K562 (cell line): Measurements from ENCODE around the gene MAN1B1. TPM values are rescaled to one million over a fixed set of nuclear protein-coding genes. Genes with fewer than 3 reads are reported as not detected.
A peak's percentile ranks its signal among the peaks of the same experiment; 100 is the strongest.

ENCODE experiments used
- BCOR ChIP-seq: fragments of 450-650 bp; IDR thresholded peaks from 2 replicates; pipeline ENCODE4 v1.6.1; 2016
- EGR1 ChIP-seq: fragments of 450-650 bp; conservative IDR thresholded peaks from 2 replicates; pipeline ENCODE4 v1.6.1; 2017; ENCODE audit warnings: mild to moderate bottlenecking
- ELF4 ChIP-seq: fragments of 450-650 bp; formaldehyde crosslinking; IDR thresholded peaks from 2 replicates; pipeline ENCODE4 v1.4.0; 2022; ENCODE audit warnings: missing genetic modification characterization
- GATA2 ChIP-seq: sonication (generic); formaldehyde crosslinking; IDR thresholded peaks from 2 replicates; pipeline ENCODE4 v1.4.0; 2020; ENCODE audit warnings: mild to moderate bottlenecking, missing genetic modification reagents
- MYC ChIP-seq, 2 experiments: fragments of 250-450 bp in 1 of 2; sonication (Bioruptor Pico) in 1 of 2; IDR thresholded peaks; 2 replicates each; pipeline versions ENCODE4 v1.5.1 to v1.6.1; 2012 to 2021; ENCODE audit warnings: low read depth in 2 of 2, borderline replicate concordance in 1 of 2, improper control_type of control experiment in 1 of 2, low read length in 1 of 2, mild to moderate bottlenecking in 1 of 2, moderate library complexity in 1 of 2
- RBM34 ChIP-seq: fragments of 200-400 bp; formaldehyde crosslinking; IDR thresholded peaks from 2 replicates; pipeline ENCODE4 v1.6.1; 2018; ENCODE audit warnings: low read length, borderline replicate concordance; ENCODE audit not compliant: insufficient read depth
- RNF2 ChIP-seq: sonication (generic); IDR thresholded peaks from 2 replicates; pipeline ENCODE4 v1.6.1; 2016
- SMARCA4 ChIP-seq: fragments of 450-650 bp; IDR thresholded peaks from 2 replicates; pipeline ENCODE4 v1.6.1; 2016
- TEAD1 ChIP-seq, 2 experiments: fragments of 450-650 bp in 1 of 2; sonication (generic) in 1 of 2; formaldehyde crosslinking; IDR thresholded peaks; 2 replicates each; pipeline versions ENCODE4 v1.4.0 to v1.8.0; 2020 to 2022; ENCODE audit warnings: mild to moderate bottlenecking in 2 of 2, missing genetic modification reagents in 1 of 2
- TRIM24 ChIP-seq, 2 experiments: fragments of 450-650 bp; IDR thresholded peaks; 2 replicates each; pipeline ENCODE4 v1.6.1; 2016
- XRCC5 ChIP-seq: fragments of 200-400 bp; formaldehyde crosslinking; IDR thresholded peaks from 2 replicates; pipeline ENCODE4 v1.6.1; 2017; ENCODE audit warnings: low read depth, mild to moderate bottlenecking, low read length
- ZNF75A ChIP-seq: fragments of 450-650 bp; formaldehyde crosslinking; IDR thresholded peaks from 2 replicates; pipeline ENCODE4 v1.4.0; 2020; ENCODE audit warnings: mild to moderate bottlenecking
- ZSCAN29 ChIP-seq: fragments of 450-650 bp; IDR thresholded peaks from 2 replicates; pipeline ENCODE4 v1.6.1; 2017
- polyA plus RNA-seq, 8 experiments: library from polyadenylated mRNA; depleted of rRNA in 4 of 8; stranded (reverse) in 5 of 8; unstranded in 3 of 8; fragments of >200 nt; fragmentation: Nextera tagmentation in 2 of 8; fragmentation: Illumina TruSeq in 1 of 8; extraction: Ambion mirVana in 2 of 8; extraction: Trizol in 1 of 8; gene quantifications; 2 replicates each; pipeline versions ENCODE4 v1.2.1 to v1.2.3, GENCODE V29; 2011 to 2014; ENCODE audit warnings: inconsistent platforms in 1 of 8, missing spikeins in 1 of 8
- total RNA-seq, 7 experiments: library from RNA; depleted of rRNA in 6 of 7; stranded (reverse); fragments of >200 nt in 6 of 7; fragmentation: Illumina TruSeq in 2 of 7; extraction: Trizol in 2 of 7; gene quantifications; 2 replicates each; pipeline versions ENCODE4 v1.2.1 to v1.2.3, GENCODE V29; 2011 to 2021; ENCODE audit warnings: low replicate concordance in 1 of 7
- TF ChIP-seq, protein P1 (sequence below): conservative IDR thresholded peaks from 2 replicates; pipeline ENCODE4 v1.6.1; 2011; ENCODE audit warnings: low read depth, mild to moderate bottlenecking, low read length; ENCODE audit not compliant: control insufficient read depth
- TF ChIP-seq, protein P2 (sequence below): fragments of 450-650 bp; IDR thresholded peaks from 2 replicates; pipeline ENCODE4 v1.6.1; 2016
- TF ChIP-seq, protein P3 (sequence below): fragments of 250-450 bp; sonication (Bioruptor Pico); IDR thresholded peaks from 2 replicates; pipeline ENCODE4 v1.8.0; 2021; ENCODE audit warnings: moderate library complexity, mild to moderate bottlenecking, inconsistent platforms
- TF ChIP-seq, protein P4 (sequence below): fragments of 250-450 bp; sonication (Bioruptor Pico); IDR thresholded peaks from 2 replicates; pipeline ENCODE4 v1.4.0; 2020; ENCODE audit warnings: mild to moderate bottlenecking, moderate library complexity, borderline replicate concordance
- TF ChIP-seq, protein P5 (sequence below): sonication (generic); formaldehyde crosslinking; IDR thresholded peaks from 2 replicates; pipeline ENCODE4 v1.8.0; 2022; ENCODE audit warnings: missing genetic modification reagents, mild to moderate bottlenecking, moderate library complexity, borderline replicate concordance

The MAN1B1 gene
- total and polyA plus RNA-seq, 9 of the 15 experiments (the other 6 are each of a cell fraction or from before 2014, with no cell fraction given): 0.55 to 36.6 (median 27.3) TPM

DNA sequence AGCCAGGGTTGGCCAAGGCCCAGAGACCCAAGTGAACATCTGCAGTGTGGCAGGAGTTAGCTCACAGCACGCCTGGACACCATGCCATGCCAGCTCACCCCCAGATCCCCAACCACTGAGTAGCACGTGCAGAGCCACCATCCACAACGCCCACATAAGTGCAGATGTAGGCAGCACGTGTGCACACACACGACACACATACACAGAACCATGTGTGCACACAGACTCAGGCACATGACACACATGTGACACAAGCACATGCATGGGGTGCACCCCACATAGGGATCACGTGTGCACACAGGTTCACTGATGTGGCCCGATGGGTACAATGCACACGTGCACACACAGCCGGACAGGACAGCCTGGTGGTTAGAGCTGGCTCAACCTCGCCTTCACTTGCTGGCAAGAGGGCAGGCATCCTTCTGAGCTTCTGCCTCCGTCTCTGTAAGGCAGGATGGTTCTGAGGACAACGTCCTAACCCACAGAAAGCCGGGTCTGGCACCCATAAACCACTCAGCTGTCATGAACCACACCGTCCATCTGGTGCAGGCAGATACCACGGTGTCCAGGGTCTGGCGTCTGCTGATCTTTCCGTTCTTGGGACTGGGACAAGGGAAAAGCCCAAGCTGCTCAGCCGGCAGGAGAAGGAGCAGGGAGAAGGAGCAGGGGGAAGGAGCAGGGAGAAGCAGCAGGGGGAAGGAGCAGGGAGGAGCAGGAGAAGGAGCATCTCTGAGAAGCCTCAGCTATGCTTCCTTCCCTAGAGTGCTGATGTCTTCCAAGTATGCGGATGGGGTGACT is 71.0 kb downstream of the MAN1B1 start (continued):
- TF ChIP-seq ZNF75A (CRISPR knock-in tag): no peak
- no peak for TF ChIP-seq RNF2
- TF ChIP-seq, protein P1, sequence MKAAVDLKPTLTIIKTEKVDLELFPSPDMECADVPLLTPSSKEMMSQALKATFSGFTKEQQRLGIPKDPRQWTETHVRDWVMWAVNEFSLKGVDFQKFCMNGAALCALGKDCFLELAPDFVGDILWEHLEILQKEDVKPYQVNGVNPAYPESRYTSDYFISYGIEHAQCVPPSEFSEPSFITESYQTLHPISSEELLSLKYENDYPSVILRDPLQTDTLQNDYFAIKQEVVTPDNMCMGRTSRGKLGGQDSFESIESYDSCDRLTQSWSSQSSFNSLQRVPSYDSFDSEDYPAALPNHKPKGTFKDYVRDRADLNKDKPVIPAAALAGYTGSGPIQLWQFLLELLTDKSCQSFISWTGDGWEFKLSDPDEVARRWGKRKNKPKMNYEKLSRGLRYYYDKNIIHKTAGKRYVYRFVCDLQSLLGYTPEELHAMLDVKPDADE: 0 out of 2 replicates have a peak, but pooled peaks have one; percentile 26
- TF ChIP-seq, protein P2, sequence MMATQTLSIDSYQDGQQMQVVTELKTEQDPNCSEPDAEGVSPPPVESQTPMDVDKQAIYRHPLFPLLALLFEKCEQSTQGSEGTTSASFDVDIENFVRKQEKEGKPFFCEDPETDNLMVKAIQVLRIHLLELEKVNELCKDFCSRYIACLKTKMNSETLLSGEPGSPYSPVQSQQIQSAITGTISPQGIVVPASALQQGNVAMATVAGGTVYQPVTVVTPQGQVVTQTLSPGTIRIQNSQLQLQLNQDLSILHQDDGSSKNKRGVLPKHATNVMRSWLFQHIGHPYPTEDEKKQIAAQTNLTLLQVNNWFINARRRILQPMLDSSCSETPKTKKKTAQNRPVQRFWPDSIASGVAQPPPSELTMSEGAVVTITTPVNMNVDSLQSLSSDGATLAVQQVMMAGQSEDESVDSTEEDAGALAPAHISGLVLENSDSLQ: peak; percentile 44; the same call in 1 of the 2 replicates
- no peak for TF ChIP-seq RBM34
- no peak for TF ChIP-seq MYC (IDR thresholded peaks at IDR 0.05; ENCODE audit: low read depth, low read length)
- no peak for TF ChIP-seq MYC (CRISPR knock-in tag; IDR thresholded peaks at IDR 0.05; ENCODE audit: borderline replicate concordance, low read depth)
- TF ChIP-seq ZSCAN29: no peak
- TF ChIP-seq GATA2 (CRISPR knock-in tag): peak; percentile 46; the same call in 1 of the 2 replicates
- 0 out of 2 replicates have a peak, but pooled peaks have one; percentile 33 for TF ChIP-seq SMARCA4
- TF ChIP-seq, protein P3, sequence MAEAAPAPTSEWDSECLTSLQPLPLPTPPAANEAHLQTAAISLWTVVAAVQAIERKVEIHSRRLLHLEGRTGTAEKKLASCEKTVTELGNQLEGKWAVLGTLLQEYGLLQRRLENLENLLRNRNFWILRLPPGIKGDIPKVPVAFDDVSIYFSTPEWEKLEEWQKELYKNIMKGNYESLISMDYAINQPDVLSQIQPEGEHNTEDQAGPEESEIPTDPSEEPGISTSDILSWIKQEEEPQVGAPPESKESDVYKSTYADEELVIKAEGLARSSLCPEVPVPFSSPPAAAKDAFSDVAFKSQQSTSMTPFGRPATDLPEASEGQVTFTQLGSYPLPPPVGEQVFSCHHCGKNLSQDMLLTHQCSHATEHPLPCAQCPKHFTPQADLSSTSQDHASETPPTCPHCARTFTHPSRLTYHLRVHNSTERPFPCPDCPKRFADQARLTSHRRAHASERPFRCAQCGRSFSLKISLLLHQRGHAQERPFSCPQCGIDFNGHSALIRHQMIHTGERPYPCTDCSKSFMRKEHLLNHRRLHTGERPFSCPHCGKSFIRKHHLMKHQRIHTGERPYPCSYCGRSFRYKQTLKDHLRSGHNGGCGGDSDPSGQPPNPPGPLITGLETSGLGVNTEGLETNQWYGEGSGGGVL: no peak
- TF ChIP-seq EGR1: peak; percentile 34; the same call in 1 of the 2 replicates
- TF ChIP-seq BCOR: peak; percentile 44; the same call in 1 of the 2 replicates
- TF ChIP-seq XRCC5: no peak
- no peak for TF ChIP-seq TRIM24 (IDR thresholded peaks at IDR 0.05)
- TF ChIP-seq ELF4 (CRISPR knock-in tag): no peak
- no peak for TF ChIP-seq TEAD1 (CRISPR knock-in tag; IDR thresholded peaks at IDR 0.05)
- TF ChIP-seq, protein P4, sequence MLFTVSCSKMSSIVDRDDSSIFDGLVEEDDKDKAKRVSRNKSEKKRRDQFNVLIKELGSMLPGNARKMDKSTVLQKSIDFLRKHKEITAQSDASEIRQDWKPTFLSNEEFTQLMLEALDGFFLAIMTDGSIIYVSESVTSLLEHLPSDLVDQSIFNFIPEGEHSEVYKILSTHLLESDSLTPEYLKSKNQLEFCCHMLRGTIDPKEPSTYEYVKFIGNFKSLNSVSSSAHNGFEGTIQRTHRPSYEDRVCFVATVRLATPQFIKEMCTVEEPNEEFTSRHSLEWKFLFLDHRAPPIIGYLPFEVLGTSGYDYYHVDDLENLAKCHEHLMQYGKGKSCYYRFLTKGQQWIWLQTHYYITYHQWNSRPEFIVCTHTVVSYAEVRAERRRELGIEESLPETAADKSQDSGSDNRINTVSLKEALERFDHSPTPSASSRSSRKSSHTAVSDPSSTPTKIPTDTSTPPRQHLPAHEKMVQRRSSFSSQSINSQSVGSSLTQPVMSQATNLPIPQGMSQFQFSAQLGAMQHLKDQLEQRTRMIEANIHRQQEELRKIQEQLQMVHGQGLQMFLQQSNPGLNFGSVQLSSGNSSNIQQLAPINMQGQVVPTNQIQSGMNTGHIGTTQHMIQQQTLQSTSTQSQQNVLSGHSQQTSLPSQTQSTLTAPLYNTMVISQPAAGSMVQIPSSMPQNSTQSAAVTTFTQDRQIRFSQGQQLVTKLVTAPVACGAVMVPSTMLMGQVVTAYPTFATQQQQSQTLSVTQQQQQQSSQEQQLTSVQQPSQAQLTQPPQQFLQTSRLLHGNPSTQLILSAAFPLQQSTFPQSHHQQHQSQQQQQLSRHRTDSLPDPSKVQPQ (CRISPR knock-in tag): no peak
- TF ChIP-seq, protein P5, sequence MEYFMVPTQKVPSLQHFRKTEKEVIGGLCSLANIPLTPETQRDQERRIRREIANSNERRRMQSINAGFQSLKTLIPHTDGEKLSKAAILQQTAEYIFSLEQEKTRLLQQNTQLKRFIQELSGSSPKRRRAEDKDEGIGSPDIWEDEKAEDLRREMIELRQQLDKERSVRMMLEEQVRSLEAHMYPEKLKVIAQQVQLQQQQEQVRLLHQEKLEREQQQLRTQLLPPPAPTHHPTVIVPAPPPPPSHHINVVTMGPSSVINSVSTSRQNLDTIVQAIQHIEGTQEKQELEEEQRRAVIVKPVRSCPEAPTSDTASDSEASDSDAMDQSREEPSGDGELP (CRISPR knock-in tag): peak; percentile 64; the same call in 1 of the 2 replicates
